ENCODE results near the gene MCRIP2.

DNA sequence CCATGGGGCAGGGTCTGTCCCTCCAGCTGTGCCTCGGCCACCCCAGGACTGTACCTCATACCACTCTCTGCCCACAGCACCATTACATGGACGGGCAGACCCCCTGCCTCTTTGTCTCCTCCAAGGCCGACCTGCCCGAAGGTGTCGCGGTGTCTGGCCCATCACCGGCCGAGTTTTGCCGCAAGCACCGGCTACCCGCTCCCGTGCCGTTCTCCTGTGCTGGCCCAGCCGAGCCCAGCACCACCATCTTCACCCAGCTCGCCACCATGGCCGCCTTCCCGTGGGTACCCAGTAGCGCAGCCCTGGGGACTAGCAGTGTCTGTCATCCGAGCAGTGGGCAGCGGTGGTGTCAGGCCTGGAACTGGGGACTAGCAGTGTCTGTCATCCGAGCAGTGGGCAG lies 31.2 kb downstream of the MCRIP2 start:
- TF ChIP-seq CTCF (conservative IDR thresholded peaks at IDR 0.05; ENCODE audit: low read depth in 2 of 2): no peak
- TF ChIP-seq EZH2 (IDR thresholded peaks at IDR 0.05; ENCODE audit: low read depth, unreplicated experiment): no peak
- TF ChIP-seq ETS1 (IDR thresholded peaks at IDR 0.05): no peak
- no peak for TF ChIP-seq POLR2AphosphoS5 (IDR thresholded peaks at IDR 0.05; ENCODE audit: low read depth)
- no peak for TF ChIP-seq JUNB (IDR thresholded peaks at IDR 0.05; ENCODE audit: unreplicated experiment)
- no peak for TF ChIP-seq STAT1 (IDR thresholded peaks at IDR 0.05; ENCODE audit: unreplicated experiment)
- TF ChIP-seq, protein P1, sequence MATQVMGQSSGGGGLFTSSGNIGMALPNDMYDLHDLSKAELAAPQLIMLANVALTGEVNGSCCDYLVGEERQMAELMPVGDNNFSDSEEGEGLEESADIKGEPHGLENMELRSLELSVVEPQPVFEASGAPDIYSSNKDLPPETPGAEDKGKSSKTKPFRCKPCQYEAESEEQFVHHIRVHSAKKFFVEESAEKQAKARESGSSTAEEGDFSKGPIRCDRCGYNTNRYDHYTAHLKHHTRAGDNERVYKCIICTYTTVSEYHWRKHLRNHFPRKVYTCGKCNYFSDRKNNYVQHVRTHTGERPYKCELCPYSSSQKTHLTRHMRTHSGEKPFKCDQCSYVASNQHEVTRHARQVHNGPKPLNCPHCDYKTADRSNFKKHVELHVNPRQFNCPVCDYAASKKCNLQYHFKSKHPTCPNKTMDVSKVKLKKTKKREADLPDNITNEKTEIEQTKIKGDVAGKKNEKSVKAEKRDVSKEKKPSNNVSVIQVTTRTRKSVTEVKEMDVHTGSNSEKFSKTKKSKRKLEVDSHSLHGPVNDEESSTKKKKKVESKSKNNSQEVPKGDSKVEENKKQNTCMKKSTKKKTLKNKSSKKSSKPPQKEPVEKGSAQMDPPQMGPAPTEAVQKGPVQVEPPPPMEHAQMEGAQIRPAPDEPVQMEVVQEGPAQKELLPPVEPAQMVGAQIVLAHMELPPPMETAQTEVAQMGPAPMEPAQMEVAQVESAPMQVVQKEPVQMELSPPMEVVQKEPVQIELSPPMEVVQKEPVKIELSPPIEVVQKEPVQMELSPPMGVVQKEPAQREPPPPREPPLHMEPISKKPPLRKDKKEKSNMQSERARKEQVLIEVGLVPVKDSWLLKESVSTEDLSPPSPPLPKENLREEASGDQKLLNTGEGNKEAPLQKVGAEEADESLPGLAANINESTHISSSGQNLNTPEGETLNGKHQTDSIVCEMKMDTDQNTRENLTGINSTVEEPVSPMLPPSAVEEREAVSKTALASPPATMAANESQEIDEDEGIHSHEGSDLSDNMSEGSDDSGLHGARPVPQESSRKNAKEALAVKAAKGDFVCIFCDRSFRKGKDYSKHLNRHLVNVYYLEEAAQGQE (IDR thresholded peaks at IDR 0.05; ENCODE audit: unreplicated experiment): no peak
- TF ChIP-seq CREB1 (CRISPR knock-in tag; IDR thresholded peaks at IDR 0.05; ENCODE audit: low read depth): no peak
- no peak for TF ChIP-seq EZH2phosphoT487 (IDR thresholded peaks at IDR 0.05; ENCODE audit: unreplicated experiment)
- TF ChIP-seq NANOG (IDR thresholded peaks at IDR 0.05; ENCODE audit: borderline replicate concordance): no peak
- TF ChIP-seq ZNF114 (CRISPR knock-in tag; IDR thresholded peaks at IDR 0.05): no peak
- TF ChIP-seq, protein P2, sequence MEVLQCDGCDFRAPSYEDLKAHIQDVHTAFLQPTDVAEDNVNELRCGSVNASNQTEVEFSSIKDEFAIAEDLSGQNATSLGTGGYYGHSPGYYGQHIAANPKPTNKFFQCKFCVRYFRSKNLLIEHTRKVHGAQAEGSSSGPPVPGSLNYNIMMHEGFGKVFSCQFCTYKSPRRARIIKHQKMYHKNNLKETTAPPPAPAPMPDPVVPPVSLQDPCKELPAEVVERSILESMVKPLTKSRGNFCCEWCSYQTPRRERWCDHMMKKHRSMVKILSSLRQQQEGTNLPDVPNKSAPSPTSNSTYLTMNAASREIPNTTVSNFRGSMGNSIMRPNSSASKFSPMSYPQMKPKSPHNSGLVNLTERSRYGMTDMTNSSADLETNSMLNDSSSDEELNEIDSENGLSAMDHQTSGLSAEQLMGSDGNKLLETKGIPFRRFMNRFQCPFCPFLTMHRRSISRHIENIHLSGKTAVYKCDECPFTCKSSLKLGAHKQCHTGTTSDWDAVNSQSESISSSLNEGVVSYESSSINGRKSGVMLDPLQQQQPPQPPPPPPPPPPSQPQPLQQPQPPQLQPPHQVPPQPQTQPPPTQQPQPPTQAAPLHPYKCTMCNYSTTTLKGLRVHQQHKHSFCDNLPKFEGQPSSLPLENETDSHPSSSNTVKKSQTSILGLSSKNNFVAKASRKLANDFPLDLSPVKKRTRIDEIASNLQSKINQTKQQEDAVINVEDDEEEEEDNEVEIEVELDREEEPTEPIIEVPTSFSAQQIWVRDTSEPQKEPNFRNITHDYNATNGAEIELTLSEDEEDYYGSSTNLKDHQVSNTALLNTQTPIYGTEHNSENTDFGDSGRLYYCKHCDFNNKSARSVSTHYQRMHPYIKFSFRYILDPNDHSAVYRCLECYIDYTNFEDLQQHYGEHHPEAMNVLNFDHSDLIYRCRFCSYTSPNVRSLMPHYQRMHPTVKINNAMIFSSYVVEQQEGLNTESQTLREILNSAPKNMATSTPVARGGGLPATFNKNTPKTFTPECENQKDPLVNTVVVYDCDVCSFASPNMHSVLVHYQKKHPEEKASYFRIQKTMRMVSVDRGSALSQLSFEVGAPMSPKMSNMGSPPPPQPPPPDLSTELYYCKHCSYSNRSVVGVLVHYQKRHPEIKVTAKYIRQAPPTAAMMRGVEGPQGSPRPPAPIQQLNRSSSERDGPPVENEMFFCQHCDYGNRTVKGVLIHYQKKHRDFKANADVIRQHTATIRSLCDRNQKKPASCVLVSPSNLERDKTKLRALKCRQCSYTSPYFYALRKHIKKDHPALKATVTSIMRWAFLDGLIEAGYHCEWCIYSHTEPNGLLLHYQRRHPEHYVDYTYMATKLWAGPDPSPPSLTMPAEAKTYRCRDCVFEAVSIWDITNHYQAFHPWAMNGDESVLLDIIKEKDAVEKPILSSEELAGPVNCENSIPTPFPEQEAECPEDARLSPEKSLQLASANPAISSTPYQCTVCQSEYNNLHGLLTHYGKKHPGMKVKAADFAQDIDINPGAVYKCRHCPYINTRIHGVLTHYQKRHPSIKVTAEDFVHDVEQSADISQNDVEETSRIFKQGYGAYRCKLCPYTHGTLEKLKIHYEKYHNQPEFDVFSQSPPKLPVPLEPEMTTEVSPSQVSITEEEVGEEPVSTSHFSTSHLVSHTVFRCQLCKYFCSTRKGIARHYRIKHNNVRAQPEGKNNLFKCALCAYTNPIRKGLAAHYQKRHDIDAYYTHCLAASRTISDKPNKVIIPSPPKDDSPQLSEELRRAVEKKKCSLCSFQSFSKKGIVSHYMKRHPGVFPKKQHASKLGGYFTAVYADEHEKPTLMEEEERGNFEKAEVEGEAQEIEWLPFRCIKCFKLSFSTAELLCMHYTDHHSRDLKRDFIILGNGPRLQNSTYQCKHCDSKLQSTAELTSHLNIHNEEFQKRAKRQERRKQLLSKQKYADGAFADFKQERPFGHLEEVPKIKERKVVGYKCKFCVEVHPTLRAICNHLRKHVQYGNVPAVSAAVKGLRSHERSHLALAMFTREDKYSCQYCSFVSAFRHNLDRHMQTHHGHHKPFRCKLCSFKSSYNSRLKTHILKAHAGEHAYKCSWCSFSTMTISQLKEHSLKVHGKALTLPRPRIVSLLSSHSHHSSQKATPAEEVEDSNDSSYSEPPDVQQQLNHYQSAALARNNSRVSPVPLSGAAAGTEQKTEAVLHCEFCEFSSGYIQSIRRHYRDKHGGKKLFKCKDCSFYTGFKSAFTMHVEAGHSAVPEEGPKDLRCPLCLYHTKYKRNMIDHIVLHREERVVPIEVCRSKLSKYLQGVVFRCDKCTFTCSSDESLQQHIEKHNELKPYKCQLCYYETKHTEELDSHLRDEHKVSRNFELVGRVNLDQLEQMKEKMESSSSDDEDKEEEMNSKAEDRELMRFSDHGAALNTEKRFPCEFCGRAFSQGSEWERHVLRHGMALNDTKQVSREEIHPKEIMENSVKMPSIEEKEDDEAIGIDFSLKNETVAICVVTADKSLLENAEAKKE (CRISPR knock-in tag; IDR thresholded peaks at IDR 0.05): no peak

Data from GM23338 (cell line).